ENCODE measurements around the gene SYTL5.

SYTL5 gene

GRCh38 chrX:38087594-38087993 lies 81.2 kb downstream of the SYTL5 start:
- DNase-seq (ENCODE audit: low read depth in 2 of 2) = no peak

- DNase-seq (ENCODE audit: low read depth in 2 of 2) = no peak
Measured at GRCh38 chrX:38089173-38089982, 83.0 kb downstream of the SYTL5 start.

- no peak for DNase-seq (ENCODE audit: low read depth in 2 of 2)
Measured at GRCh38 chrX:38095971-38096529, 89.7 kb downstream of the SYTL5 start.

GRCh38 chrX:38099688-38100087 lies 93.3 kb downstream of the SYTL5 start:
- DNase-seq (ENCODE audit: low read depth in 2 of 2) = no peak

- DNase-seq (ENCODE audit: low read depth in 2 of 2) = no peak
Measured at GRCh38 chrX:38102240-38102639, 95.9 kb downstream of the SYTL5 start.

- DNase-seq (ENCODE audit: low read depth in 2 of 2) = no peak
Measured at GRCh38 chrX:38102875-38103274, 96.5 kb downstream of the SYTL5 start.

- no peak for DNase-seq (ENCODE audit: low read depth in 2 of 2)
Measured at GRCh38 chrX:38103857-38104812, 97.8 kb downstream of the SYTL5 start.

GRCh38 chrX:38105216-38105725 lies 98.9 kb downstream of the SYTL5 start:
- DNase-seq (ENCODE audit: low read depth in 2 of 2) = no peak

- DNase-seq (ENCODE audit: low read depth in 2 of 2) = no peak
Measured at GRCh38 chrX:38106991-38107655, 100.8 kb downstream of the SYTL5 start.

- DNase-seq (ENCODE audit: low read depth in 2 of 2) = no peak
Measured at GRCh38 chrX:38108364-38108763, 102.0 kb downstream of the SYTL5 start.

GRCh38 chrX:38109042-38109898 lies 102.9 kb downstream of the SYTL5 start:
- DNase-seq (ENCODE audit: low read depth in 2 of 2) = no peak

GRCh38 chrX:38110231-38110630 lies 103.9 kb downstream of the SYTL5 start:
- no peak for DNase-seq (ENCODE audit: low read depth in 2 of 2)

- DNase-seq (ENCODE audit: low read depth in 2 of 2) = no peak
Measured at GRCh38 chrX:38111196-38111595, 104.8 kb downstream of the SYTL5 start.

GRCh38 chrX:38112566-38112965 lies 106.2 kb downstream of the SYTL5 start:
- no peak for DNase-seq (ENCODE audit: low read depth in 2 of 2)

- DNase-seq (ENCODE audit: low read depth in 2 of 2) = no peak
Measured at GRCh38 chrX:38116706-38117105, 110.4 kb downstream of the SYTL5 start.

- no peak for DNase-seq (ENCODE audit: low read depth in 2 of 2)
Measured at GRCh38 chrX:38117485-38117884, 111.1 kb downstream of the SYTL5 start.

GRCh38 chrX:38124000-38124399 lies 117.6 kb downstream of the SYTL5 start:
- DNase-seq (ENCODE audit: low read depth in 2 of 2) = no peak

- no peak for DNase-seq (ENCODE audit: low read depth in 2 of 2)
Measured at GRCh38 chrX:38126179-38126578, 119.8 kb downstream of the SYTL5 start.

- DNase-seq (ENCODE audit: low read depth in 2 of 2) = no peak
Measured at GRCh38 chrX:38127961-38128360, 121.6 kb downstream of the SYTL5 start.

- DNase-seq (ENCODE audit: low read depth in 2 of 2) = no peak
Measured at GRCh38 chrX:38129366-38129765, 123.0 kb downstream of the SYTL5 start.

Data from stimulated activated CD4-positive, alpha-beta T cell treated with anti-CD3 and anti-CD28 coated beads, Interleukin-1b, Interleukin-23, amount 100 ng/mL, for 4 hours (primary cell).